Measurements from ENCODE around the gene PLEKHG1. TPM values are rescaled to one million over a fixed set of nuclear protein-coding genes. Genes with fewer than 3 reads are reported as not detected.

Gene PLEKHG1
- total RNA-seq, 6 donors from 2014 or later = 16.3 to 45.4 (median 29.2) TPM

- WGBS, 2 donors = 70 to 76% methylated on average over 15 of the region's 15 CpGs
- DNase-seq (peak in 1 of 2 donors; percentile 40), ATAC-seq (ENCODE audit: low FRiP score in 2 of 2) (no peak)
- Histone ChIP-seq H3K27ac (no peak overlapping the region), H3K9me3 (no peaks in the 10 kb centered on the region), H3K36me3 (no peaks in the 10 kb centered on the region), H3K27me3 (no peaks in the 10 kb centered on the region), H3K4me1 (peaks cover 0 to 8% (median 3%) of the 10 kb centered on the region in 4 donors), H3K4me3 (no peak overlapping the region)
- TF ChIP-seq POLR2A (IDR thresholded peaks at IDR 0.05) (no peak), EP300 (IDR thresholded peaks at IDR 0.05) (no peak), CTCF (IDR thresholded peaks at IDR 0.05) (no peak), POLR2AphosphoS5 (IDR thresholded peaks at IDR 0.05) (no peak)
These were observed 22.9 kb upstream of the PLEKHG1 start for GRCh38 chr6:150576651-150577226.

- WGBS, 2 donors = 84 to 86% methylated on average over 4 of the region's 4 CpGs
- no peaks in the 10 kb centered on the region for H3K9me3 ChIP-seq
- H3K36me3 ChIP-seq = no peaks in the 10 kb centered on the region
- no peaks in the 10 kb centered on the region for H3K4me1 ChIP-seq
- no peak overlapping the region for H3K27ac ChIP-seq
- DNase-seq = no peak
- no peak for TF ChIP-seq CTCF (IDR thresholded peaks at IDR 0.05)
- no peak for TF ChIP-seq POLR2AphosphoS5 (IDR thresholded peaks at IDR 0.05)
- TF ChIP-seq EP300 (IDR thresholded peaks at IDR 0.05) = no peak
- H3K27me3 ChIP-seq = no peaks in the 10 kb centered on the region
- no peak for ATAC-seq (ENCODE audit: low FRiP score in 2 of 2)
- no peak overlapping the region for H3K4me3 ChIP-seq
These were observed 20.1 kb upstream of the PLEKHG1 start for GRCh38 chr6:150579611-150580010.

- 66 to 71% methylated on average over 2 of the region's 2 CpGs for WGBS, 2 donors
- H3K36me3 ChIP-seq = no peaks in the 10 kb centered on the region
- no peak overlapping the region for H3K4me3 ChIP-seq
- DNase-seq (no peak), ATAC-seq (ENCODE audit: low FRiP score in 2 of 2) (peak in 1 of 2 donors; percentile 15)
- H3K9me3 ChIP-seq = no peaks in the 10 kb centered on the region
- TF ChIP-seq POLR2A (IDR thresholded peaks at IDR 0.05) = no peak
- no peak for TF ChIP-seq EP300 (IDR thresholded peaks at IDR 0.05)
- TF ChIP-seq CTCF (IDR thresholded peaks at IDR 0.05) = no peak
- TF ChIP-seq POLR2AphosphoS5 (IDR thresholded peaks at IDR 0.05) = no peak
- no peaks in the 10 kb centered on the region for H3K4me1 ChIP-seq
- no peaks in the 10 kb centered on the region for H3K27me3 ChIP-seq
- no peak overlapping the region for H3K27ac ChIP-seq
These were observed 19.2 kb upstream of the PLEKHG1 start for GRCh38 chr6:150580489-150580888.

GRCh38 chr6:150584065-150584464, 15.6 kb upstream of the PLEKHG1 start:
- DNase-seq (no peak), ATAC-seq (ENCODE audit: low FRiP score in 2 of 2) (no peak)
- TF ChIP-seq EP300 (IDR thresholded peaks at IDR 0.05) = no peak
- TF ChIP-seq POLR2AphosphoS5 (IDR thresholded peaks at IDR 0.05) = no peak
- TF ChIP-seq POLR2A (IDR thresholded peaks at IDR 0.05) = no peak
- no peak for TF ChIP-seq CTCF (IDR thresholded peaks at IDR 0.05)
- Histone ChIP-seq H3K27me3 (no peaks in the 10 kb centered on the region), H3K4me1 (no peaks in the 10 kb centered on the region), H3K36me3 (no peaks in the 10 kb centered on the region), H3K4me3 (no peak overlapping the region), H3K9me3 (no peaks in the 10 kb centered on the region), H3K27ac (no peak overlapping the region)
- 85 to 87% methylated on average over 5 of the region's 5 CpGs for WGBS, 2 donors

- 80 to 100% methylated on average over 1 of the region's 1 CpG for WGBS, 2 donors
- H3K27me3 ChIP-seq = no peaks in the 10 kb centered on the region
- no peak for ATAC-seq (ENCODE audit: low FRiP score in 2 of 2)
- TF ChIP-seq POLR2AphosphoS5 (IDR thresholded peaks at IDR 0.05) (no peak), CTCF (IDR thresholded peaks at IDR 0.05) (no peak), POLR2A (IDR thresholded peaks at IDR 0.05) (no peak), EP300 (IDR thresholded peaks at IDR 0.05) (no peak)
- no peak overlapping the region for H3K4me3 ChIP-seq
- no peaks in the 10 kb centered on the region for H3K9me3 ChIP-seq
- no peaks in the 10 kb centered on the region for H3K36me3 ChIP-seq
- DNase-seq = no peak
- no peaks in the 10 kb centered on the region for H3K4me1 ChIP-seq
- no peak overlapping the region for H3K27ac ChIP-seq
These were observed 15.1 kb upstream of the PLEKHG1 start for GRCh38 chr6:150584596-150584995.
